Measurements from ENCODE around the gene MED13L.

Gene MED13L

GRCh38 chr12:115950959-115951358, 326.5 kb downstream of the MED13L start:
- no peak for TF ChIP-seq CTCF (IDR thresholded peaks at IDR 0.05)

GRCh38 chr12:115949675-115950074, 327.8 kb downstream of the MED13L start:
- no peak for TF ChIP-seq CTCF (IDR thresholded peaks at IDR 0.05)

GRCh38 chr12:115947696-115948062, 329.8 kb downstream of the MED13L start:
- TF ChIP-seq CTCF (IDR thresholded peaks at IDR 0.05) = no peak

GRCh38 chr12:115946867-115947695, 330.4 kb downstream of the MED13L start:
- peak; percentile 62 for TF ChIP-seq CTCF (IDR thresholded peaks at IDR 0.05)

GRCh38 chr12:115946092-115946491, 331.4 kb downstream of the MED13L start:
- TF ChIP-seq CTCF (IDR thresholded peaks at IDR 0.05) = no peak

GRCh38 chr12:115945491-115945885, 332.0 kb downstream of the MED13L start:
- no peak for TF ChIP-seq CTCF (IDR thresholded peaks at IDR 0.05)

GRCh38 chr12:115944837-115945490, 332.5 kb downstream of the MED13L start:
- no peak for TF ChIP-seq CTCF (IDR thresholded peaks at IDR 0.05)
